A549 treated with AZD2906 at 1 μM for 4 hours (cell line): Measurements from ENCODE around the gene SPRED1. TPM values are rescaled to one million over a fixed set of nuclear protein-coding genes. Genes with fewer than 3 reads are reported as not detected.

Experiments used
- total RNA-seq: library from RNA; stranded (reverse); fragments of 200-300 nt; extraction: Qiagen RNA extraction; gene quantifications from 5 replicates; pipeline ENCODE4 v1.2.3, GENCODE V29; 2022

SPRED1 gene
- 7.0 to 8.4 TPM (median 8.0 TPM) in 5 replicates for total RNA-seq

DNA sequence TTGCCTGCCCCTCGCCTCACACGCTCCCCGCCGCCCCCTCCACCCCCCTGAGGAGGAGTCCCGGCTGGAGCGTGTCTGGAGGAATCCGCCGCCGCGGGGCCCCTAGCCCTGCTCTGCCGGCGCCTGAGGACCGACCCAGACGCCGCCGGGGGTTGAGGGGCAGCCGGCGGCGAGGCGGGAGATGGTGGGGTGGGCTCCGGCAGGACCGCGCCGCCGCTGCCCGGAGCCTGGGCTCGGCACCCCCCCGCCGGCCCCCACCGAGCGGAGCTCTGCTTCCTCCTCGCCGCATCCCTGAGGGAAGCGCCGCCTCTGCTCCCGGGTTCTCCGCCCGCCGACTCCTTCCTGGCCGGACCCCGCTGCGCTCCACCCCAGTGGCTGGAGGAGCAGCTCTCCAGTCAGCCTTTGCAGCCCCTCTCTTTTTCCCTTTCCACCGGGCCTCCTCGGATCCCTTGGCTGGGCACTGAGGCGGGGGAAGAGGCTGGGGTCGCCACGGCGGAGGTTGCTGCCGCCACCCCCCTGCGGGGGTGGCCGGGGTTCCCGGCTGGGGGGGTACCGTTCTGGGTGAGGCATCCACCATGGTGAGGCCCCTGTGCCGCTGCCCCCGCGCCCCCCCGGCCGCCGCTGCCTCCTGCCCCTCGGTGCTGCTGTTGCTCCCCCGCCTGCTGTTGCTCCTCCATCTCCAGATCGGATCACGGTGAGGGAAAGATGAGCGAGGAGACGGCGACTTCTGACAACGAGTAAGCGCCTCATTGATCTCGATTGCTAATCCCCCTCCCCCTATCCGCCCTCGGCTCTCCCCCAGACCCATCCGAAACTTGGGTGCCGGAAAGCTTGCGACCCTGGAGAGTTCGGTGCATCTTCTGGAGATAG is at the start of gene SPRED1:
Gene SPRED1, plus strand, starts transcription at position 356 of the 870 bp plus-strand sequence. Its CDS starts 350 bp downstream, at position 706.

Other genes with a start within 250 kb of the SPRED1 start
- 8.3 to 12.0 TPM (median 9.1 TPM) in 5 replicates for gene FAM98B, start 201.3 kb downstream of the SPRED1 start, total RNA-seq